ENCODE measurements around the gene GIT2.

GIT2 gene

GRCh38 chr12:109897029-109897428 lies 99.1 kb downstream of the GIT2 start:
- Histone ChIP-seq H4K20me1 (ENCODE audit: insufficient read depth, low read length) (no peaks in the 10 kb centered on the region), H3K9me2 (replicated peaks; ENCODE audit: insufficient read depth, low read length) (no peaks in the 10 kb centered on the region), H2AFZ (ENCODE audit: low read length) (no peak overlapping the region), H3K36me3 (replicated peaks; ENCODE audit: insufficient read depth, low read length) (no peaks in the 10 kb centered on the region), H3K4me2 (ENCODE audit: low read depth, low read length) (no peak overlapping the region), H3K4me3 (ENCODE audit: low read length) (no peak overlapping the region), H3F3A (ENCODE audit: insufficient read depth, low read length) (peaks cover 15% of the 10 kb centered on the region; the same call in 1 of the 2 replicates), H3K4me1 (ENCODE audit: low read length) (peaks cover 11% of the 10 kb centered on the region), H3K27ac (ENCODE audit: low read length) (no peak overlapping the region), H3K9ac (ENCODE audit: low read length) (no peak overlapping the region), H3K79me2 (ENCODE audit: low read length) (peaks cover 19% of the 10 kb centered on the region), H3K9me3 (replicated peaks; ENCODE audit: insufficient read depth, low read length) (no peaks in the 10 kb centered on the region), H3K27me3 (replicated peaks; ENCODE audit: insufficient read depth, low read length) (no peaks in the 10 kb centered on the region)
- TF ChIP-seq EZH2phosphoT487 (IDR thresholded peaks at IDR 0.05; ENCODE audit: low read length): no peak
- TF ChIP-seq EZH2 (optimal IDR thresholded peaks at IDR 0.05; ENCODE audit: low read depth, low read length): no peak
- no peak for TF ChIP-seq CTCF (IDR thresholded peaks at IDR 0.05; ENCODE audit: low read length)
- no peak for DNase-seq

- TF ChIP-seq EZH2 (optimal IDR thresholded peaks at IDR 0.05; ENCODE audit: low read depth, low read length) (no peak), CTCF (IDR thresholded peaks at IDR 0.05; ENCODE audit: low read length) (no peak), EZH2phosphoT487 (IDR thresholded peaks at IDR 0.05; ENCODE audit: low read length) (no peak)
- H3F3A ChIP-seq (ENCODE audit: insufficient read depth, low read length): peaks cover 16% of the 10 kb centered on the region; the same call in 1 of the 2 replicates
- H3K4me2 ChIP-seq (ENCODE audit: low read depth, low read length): no peak overlapping the region
- no peaks in the 10 kb centered on the region for H3K27me3 ChIP-seq (replicated peaks; ENCODE audit: insufficient read depth, low read length)
- H3K4me1 ChIP-seq (ENCODE audit: low read length): peaks cover 11% of the 10 kb centered on the region
- H2AFZ ChIP-seq (ENCODE audit: low read length): no peak overlapping the region
- H3K9me3 ChIP-seq (replicated peaks; ENCODE audit: insufficient read depth, low read length): no peaks in the 10 kb centered on the region
- H3K36me3 ChIP-seq (replicated peaks; ENCODE audit: insufficient read depth, low read length): no peaks in the 10 kb centered on the region
- H3K4me3 ChIP-seq (ENCODE audit: low read length): no peak overlapping the region
- H3K27ac ChIP-seq (ENCODE audit: low read length): no peak overlapping the region
- H3K79me2 ChIP-seq (ENCODE audit: low read length): peaks cover 11% of the 10 kb centered on the region
- no peak for DNase-seq
- no peaks in the 10 kb centered on the region for H4K20me1 ChIP-seq (ENCODE audit: insufficient read depth, low read length)
- H3K9ac ChIP-seq (ENCODE audit: low read length): no peak overlapping the region
- no peaks in the 10 kb centered on the region for H3K9me2 ChIP-seq (replicated peaks; ENCODE audit: insufficient read depth, low read length)
These were observed 100.0 kb downstream of the GIT2 start for GRCh38 chr12:109896188-109896587.

- Histone ChIP-seq H3K27me3 (replicated peaks; ENCODE audit: insufficient read depth, low read length) (no peaks in the 10 kb centered on the region), H3K4me2 (ENCODE audit: low read depth, low read length) (no peak overlapping the region), H3K27ac (ENCODE audit: low read length) (no peak overlapping the region), H2AFZ (ENCODE audit: low read length) (no peak overlapping the region), H3K36me3 (replicated peaks; ENCODE audit: insufficient read depth, low read length) (no peaks in the 10 kb centered on the region), H3K4me3 (ENCODE audit: low read length) (no peak overlapping the region), H3F3A (ENCODE audit: insufficient read depth, low read length) (peaks cover 16% of the 10 kb centered on the region; the same call in 1 of the 2 replicates), H3K79me2 (ENCODE audit: low read length) (no peaks in the 10 kb centered on the region), H3K9ac (ENCODE audit: low read length) (no peak overlapping the region), H3K4me1 (ENCODE audit: low read length) (peaks cover 11% of the 10 kb centered on the region), H4K20me1 (ENCODE audit: insufficient read depth, low read length) (no peaks in the 10 kb centered on the region), H3K9me2 (replicated peaks; ENCODE audit: insufficient read depth, low read length) (no peaks in the 10 kb centered on the region), H3K9me3 (replicated peaks; ENCODE audit: insufficient read depth, low read length) (no peaks in the 10 kb centered on the region)
- TF ChIP-seq EZH2 (optimal IDR thresholded peaks at IDR 0.05; ENCODE audit: low read depth, low read length): no peak
- TF ChIP-seq EZH2phosphoT487 (IDR thresholded peaks at IDR 0.05; ENCODE audit: low read length): no peak
- DNase-seq: no peak
These were observed 101.2 kb downstream of the GIT2 start for GRCh38 chr12:109894939-109895338.

- Histone ChIP-seq H3K9ac (ENCODE audit: low read length) (no peak overlapping the region), H3K27ac (ENCODE audit: low read length) (peak overlapping the region; percentile 91; the same call in 1 of the 2 replicates), H3K4me3 (ENCODE audit: low read length) (no peak overlapping the region), H3K9me3 (replicated peaks; ENCODE audit: insufficient read depth, low read length) (no peaks in the 10 kb centered on the region), H4K20me1 (ENCODE audit: insufficient read depth, low read length) (no peaks in the 10 kb centered on the region), H3K27me3 (replicated peaks; ENCODE audit: insufficient read depth, low read length) (no peaks in the 10 kb centered on the region), H3K4me2 (ENCODE audit: low read depth, low read length) (peak overlapping the region; percentile 25; the same call in 1 of the 2 replicates), H2AFZ (ENCODE audit: low read length) (no peak overlapping the region; the same call in 1 of the 2 replicates), H3K4me1 (ENCODE audit: low read length) (peaks cover 12% of the 10 kb centered on the region), H3K36me3 (replicated peaks; ENCODE audit: insufficient read depth, low read length) (no peaks in the 10 kb centered on the region), H3F3A (ENCODE audit: insufficient read depth, low read length) (peaks cover 16% of the 10 kb centered on the region), H3K79me2 (ENCODE audit: low read length) (no peaks in the 10 kb centered on the region), H3K9me2 (replicated peaks; ENCODE audit: insufficient read depth, low read length) (no peaks in the 10 kb centered on the region)
- TF ChIP-seq CTCF (IDR thresholded peaks at IDR 0.05; ENCODE audit: low read length) (no peak), EZH2 (optimal IDR thresholded peaks at IDR 0.05; ENCODE audit: low read depth, low read length) (no peak)
- peak; percentile 26 for DNase-seq
These were observed 102.7 kb downstream of the GIT2 start for GRCh38 chr12:109893261-109893995.

Measured in MM.1S (cell line).